RWPE2 (cell line): Measurements from ENCODE around the gene TIMM50.

ENCODE experiments used
- ATAC-seq: fragments of 200-7000 bp; cut with Tn5 transposase; 3 replicates; pipeline ENCODE4 v1.9.1; 2021; ENCODE audit warnings: low read depth
- DNase-seq: peaks from one replicate; pipeline ENCODE4 v3.0.0-alpha.2; 2020; ENCODE audit warnings: low spot score
- H3K27ac ChIP-seq: fragments of 450-650 bp; 2 replicates; pipeline ENCODE4 v1.5.1; 2017; ENCODE audit warnings: mild to moderate bottlenecking; ENCODE audit not compliant: poor library complexity, severe bottlenecking
- H3K27me3 ChIP-seq: fragments of 250-450 bp; sonication (Bioruptor Pico); 2 replicates; pipeline ENCODE4 v1.5.1; 2021; ENCODE audit warnings: mild to moderate bottlenecking, moderate library complexity; ENCODE audit not compliant: insufficient read depth, poor library complexity, severe bottlenecking
- H3K36me3 ChIP-seq: fragments of 250-450 bp; sonication (Bioruptor Pico); 2 replicates; pipeline ENCODE4 v1.5.1; 2020; ENCODE audit warnings: low read depth, mild to moderate bottlenecking, moderate library complexity
- H3K4me1 ChIP-seq: fragments of 250-450 bp; sonication (Bioruptor Pico); 2 replicates; pipeline ENCODE4 v1.5.1; 2021; ENCODE audit warnings: mild to moderate bottlenecking, moderate library complexity; ENCODE audit not compliant: insufficient read depth, poor library complexity, severe bottlenecking
- H3K4me3 ChIP-seq: fragments of 250-450 bp; sonication (Bioruptor Pico); 2 replicates; pipeline ENCODE4 v1.5.1; 2021; ENCODE audit warnings: mild to moderate bottlenecking, moderate library complexity; ENCODE audit not compliant: severe bottlenecking
- H3K9me3 ChIP-seq: fragments of 250-450 bp; sonication (Bioruptor Pico); 2 replicates; pipeline ENCODE4 v1.5.1; 2021; ENCODE audit warnings: mild to moderate bottlenecking, moderate library complexity; ENCODE audit not compliant: severe bottlenecking
- CTCF ChIP-seq: fragments of 450-650 bp; IDR thresholded peaks from one replicate; pipeline ENCODE4 v1.5.1; 2017; ENCODE audit warnings: mild to moderate bottlenecking, moderate library complexity; ENCODE audit not compliant: poor library complexity, severe bottlenecking

The TIMM50 gene

GRCh38 chr19:39470724-39471339 lies 9.8 kb upstream of the TIMM50 start:
- peaks cover 85% of the 10 kb centered on the region for H3K36me3 ChIP-seq
- no peak for DNase-seq
- no peak overlapping the region for H3K27ac ChIP-seq
- no peaks in the 10 kb centered on the region for H3K27me3 ChIP-seq
- ATAC-seq, result no peak
- no peak overlapping the region for H3K4me3 ChIP-seq
- TF ChIP-seq CTCF, result no peak
- H3K4me1 ChIP-seq, result no peaks in the 10 kb centered on the region
- H3K9me3 ChIP-seq, result no peaks in the 10 kb centered on the region

GRCh38 chr19:39471756-39472536 lies 8.7 kb upstream of the TIMM50 start:
- no peaks in the 10 kb centered on the region for H3K9me3 ChIP-seq

GRCh38 chr19:39472746-39473442 lies 7.7 kb upstream of the TIMM50 start:
- Histone ChIP-seq H3K27me3 (no peaks in the 10 kb centered on the region), H3K36me3 (peaks cover 78% of the 10 kb centered on the region), H3K9me3 (no peaks in the 10 kb centered on the region), H3K4me3 (no peak overlapping the region), H3K4me1 (no peaks in the 10 kb centered on the region), H3K27ac (no peak overlapping the region)
- no peak for TF ChIP-seq CTCF
- ATAC-seq (no peak), DNase-seq (no peak)

More at GRCh38 chr19:39471756-39472536, 8.7 kb upstream of the TIMM50 start:
- Histone ChIP-seq H3K27ac (no peak overlapping the region), H3K4me3 (no peak overlapping the region), H3K27me3 (no peaks in the 10 kb centered on the region), H3K4me1 (no peaks in the 10 kb centered on the region), H3K36me3 (peaks cover 85% of the 10 kb centered on the region)
- DNase-seq (no peak), ATAC-seq (no peak)
- TF ChIP-seq CTCF, result no peak

GRCh38 chr19:39473443-39473960 lies 7.1 kb upstream of the TIMM50 start:
- Histone ChIP-seq H3K9me3 (no peaks in the 10 kb centered on the region), H3K4me1 (no peaks in the 10 kb centered on the region), H3K27ac (no peak overlapping the region), H3K36me3 (peaks cover 72% of the 10 kb centered on the region), H3K4me3 (no peak overlapping the region), H3K27me3 (no peaks in the 10 kb centered on the region)
- DNase-seq (no peak), ATAC-seq (no peak)
- TF ChIP-seq CTCF, result no peak
